Cardiac muscle cell (in vitro differentiated cells and primary cell): ENCODE measurements around the gene MPLKIP. TPM values are rescaled to one million over a fixed set of nuclear protein-coding genes. Genes with fewer than 3 reads are reported as not detected.

Experiments
- DNase-seq, 2 donors: peaks; one replicate each; pipeline versions ENCODE4 v3.0.0 to v3.0.0-alpha.2; 2010 to 2017; ENCODE audit warnings: low read depth in 1 of 2, low spot score in 1 of 2
- H3K27ac ChIP-seq: fragments of 200-600 bp; sonication (generic); 2 replicates; pipeline ENCODE4 v1.5.1; 2016
- H3K27me3 ChIP-seq: fragments of 200-600 bp; sonication (generic); 2 replicates; pipeline ENCODE4 v1.6.0; 2016; ENCODE audit warnings: control low read depth
- H3K36me3 ChIP-seq: fragments of 200-600 bp; sonication (generic); 2 replicates; pipeline ENCODE4 v1.5.1; 2016; ENCODE audit warnings: control low read depth
- H3K4me1 ChIP-seq: fragments of 200-600 bp; sonication (generic); 2 replicates; pipeline ENCODE4 v1.8.1; 2017; ENCODE audit warnings: low read depth, mild to moderate bottlenecking, mixed run types
- H3K4me3 ChIP-seq: fragments of 200-600 bp; sonication (generic); 2 replicates; pipeline ENCODE4 v1.5.1; 2016; ENCODE audit warnings: mild to moderate bottlenecking
- H3K9me3 ChIP-seq: fragments of 200-600 bp; sonication (generic); 2 replicates; pipeline ENCODE4 v1.5.1; 2017; ENCODE audit warnings: low read depth, mild to moderate bottlenecking, control low read depth
- CTCF ChIP-seq: IDR thresholded peaks from 2 replicates; pipeline ENCODE4 v1.5.1; 2012; ENCODE audit warnings: low read depth, mild to moderate bottlenecking, low read length
- polyA plus RNA-seq: library from polyadenylated mRNA; unstranded; fragments of >200 nt; fragmentation: Nextera tagmentation; extraction: Ambion mirVana; gene quantifications from 2 replicates; pipeline ENCODE4 v1.2.1, GENCODE V29; 2016
- total RNA-seq: library from RNA; depleted of rRNA; stranded (reverse); fragments of >200 nt; gene quantifications from 2 replicates; pipeline ENCODE4 v1.2.3, GENCODE V29; 2016

MPLKIP gene
- total and polyA plus RNA-seq, 2 experiments from 2014 or later: 79.5 to 79.9 TPM

GRCh38 chr7:40077849-40078248, 56.6 kb downstream of the MPLKIP start:
- H3K27ac ChIP-seq: no peak overlapping the region
- no peak overlapping the region for H3K4me3 ChIP-seq
- DNase-seq: peak in 1 of 2 donors; percentile 83
- no peaks in the 10 kb centered on the region for H3K9me3 ChIP-seq
- no peaks in the 10 kb centered on the region for H3K27me3 ChIP-seq
- H3K36me3 ChIP-seq: peaks cover 25% of the 10 kb centered on the region
- no peak for TF ChIP-seq CTCF
- no peaks in the 10 kb centered on the region for H3K4me1 ChIP-seq

Other genes with a start within 250 kb of the MPLKIP start
- gene CDK13, start 184.4 kb downstream of the MPLKIP start, total RNA-seq: 42.7 and 76.5 TPM in 2 replicates
- 30.5 and 37.8 TPM in 2 replicates for gene CDK13, start 184.4 kb downstream of the MPLKIP start, polyA plus RNA-seq
- 13.5 and 21.4 TPM in 2 replicates for gene SUGCT, start 383 bp upstream of the MPLKIP start, total RNA-seq
- gene SUGCT, start 383 bp upstream of the MPLKIP start, polyA plus RNA-seq: 57.8 and 101 TPM in 2 replicates